ENCODE data around the gene CACNA2D3. TPM values are rescaled to one million over a fixed set of nuclear protein-coding genes. Genes with fewer than 3 reads are reported as not detected.

The CACNA2D3 gene
- total RNA-seq, 2 experiments from 2014 or later = not detected

- H3K4me3 Mint-ChIP-seq = no peak overlapping the region
- H3K36me3 Mint-ChIP-seq = no peaks in the 10 kb centered on the region
- H3K27me3 Mint-ChIP-seq = no peaks in the 10 kb centered on the region
- H3K27ac Mint-ChIP-seq = no peak overlapping the region
- no peaks in the 10 kb centered on the region for H3K4me1 Mint-ChIP-seq
- no peak for DNase-seq
- H3K9me3 Mint-ChIP-seq = peaks cover 3% of the 10 kb centered on the region
These were observed 769.8 kb downstream of the CACNA2D3 start for GRCh38 chr3:54892168-54892567.

- Mint-ChIP-seq H3K36me3 (no peaks in the 10 kb centered on the region), H3K27ac (no peak overlapping the region), H3K4me3 (no peak overlapping the region), H3K9me3 (no peaks in the 10 kb centered on the region), H3K4me1 (no peaks in the 10 kb centered on the region), H3K27me3 (no peaks in the 10 kb centered on the region)
- no peak for DNase-seq
These were observed 773.3 kb downstream of the CACNA2D3 start for GRCh38 chr3:54895613-54896012.

- Mint-ChIP-seq H3K4me1 (no peaks in the 10 kb centered on the region), H3K9me3 (no peaks in the 10 kb centered on the region), H3K27me3 (no peaks in the 10 kb centered on the region), H3K27ac (no peak overlapping the region), H3K4me3 (no peak overlapping the region), H3K36me3 (no peaks in the 10 kb centered on the region)
- DNase-seq = no peak
These were observed 774.8 kb downstream of the CACNA2D3 start for GRCh38 chr3:54897028-54897711.

- H3K36me3 Mint-ChIP-seq = no peaks in the 10 kb centered on the region
- DNase-seq = no peak
- H3K27ac Mint-ChIP-seq = no peak overlapping the region
- H3K9me3 Mint-ChIP-seq = peaks cover 2% of the 10 kb centered on the region
- no peak overlapping the region for H3K4me3 Mint-ChIP-seq
- no peaks in the 10 kb centered on the region for H3K4me1 Mint-ChIP-seq
- H3K27me3 Mint-ChIP-seq = no peaks in the 10 kb centered on the region
These were observed 776.9 kb downstream of the CACNA2D3 start for GRCh38 chr3:54899273-54899672.

GRCh38 chr3:54900838-54901591, 778.7 kb downstream of the CACNA2D3 start:
- Mint-ChIP-seq H3K36me3 (no peaks in the 10 kb centered on the region), H3K9me3 (peaks cover 2% of the 10 kb centered on the region), H3K27ac (no peak overlapping the region), H3K4me1 (no peaks in the 10 kb centered on the region), H3K27me3 (no peaks in the 10 kb centered on the region), H3K4me3 (no peak overlapping the region)
- no peak for DNase-seq

GRCh38 chr3:54901906-54902685, 779.7 kb downstream of the CACNA2D3 start:
- H3K4me1 Mint-ChIP-seq = no peaks in the 10 kb centered on the region
- H3K36me3 Mint-ChIP-seq = no peaks in the 10 kb centered on the region
- no peak overlapping the region for H3K27ac Mint-ChIP-seq
- no peak for DNase-seq
- no peaks in the 10 kb centered on the region for H3K27me3 Mint-ChIP-seq
- H3K9me3 Mint-ChIP-seq = peaks cover 2% of the 10 kb centered on the region
- H3K4me3 Mint-ChIP-seq = no peak overlapping the region

- Mint-ChIP-seq H3K27ac (no peak overlapping the region), H3K36me3 (no peaks in the 10 kb centered on the region), H3K4me3 (no peak overlapping the region), H3K4me1 (no peaks in the 10 kb centered on the region), H3K27me3 (no peaks in the 10 kb centered on the region), H3K9me3 (peaks cover 2% of the 10 kb centered on the region)
- DNase-seq = no peak
These were observed 783.0 kb downstream of the CACNA2D3 start for GRCh38 chr3:54905261-54905888.

GRCh38 chr3:54905920-54906319, 783.6 kb downstream of the CACNA2D3 start:
- Mint-ChIP-seq H3K4me1 (no peaks in the 10 kb centered on the region), H3K9me3 (peaks cover 2% of the 10 kb centered on the region), H3K4me3 (no peak overlapping the region), H3K27me3 (no peaks in the 10 kb centered on the region), H3K36me3 (no peaks in the 10 kb centered on the region), H3K27ac (no peak overlapping the region)
- no peak for DNase-seq

- H3K36me3 Mint-ChIP-seq = no peaks in the 10 kb centered on the region
- no peaks in the 10 kb centered on the region for H3K4me1 Mint-ChIP-seq
- no peaks in the 10 kb centered on the region for H3K27me3 Mint-ChIP-seq
- no peak for DNase-seq
- H3K27ac Mint-ChIP-seq = no peak overlapping the region
- H3K4me3 Mint-ChIP-seq = no peak overlapping the region
- H3K9me3 Mint-ChIP-seq = peaks cover 2% of the 10 kb centered on the region
These were observed 784.4 kb downstream of the CACNA2D3 start for GRCh38 chr3:54906763-54907162.

- Mint-ChIP-seq H3K4me3 (no peak overlapping the region), H3K36me3 (no peaks in the 10 kb centered on the region), H3K27ac (no peak overlapping the region), H3K9me3 (no peaks in the 10 kb centered on the region), H3K4me1 (no peaks in the 10 kb centered on the region), H3K27me3 (no peaks in the 10 kb centered on the region)
- no peak for DNase-seq
These were observed 786.8 kb downstream of the CACNA2D3 start for GRCh38 chr3:54909191-54909590.

- H3K4me1 Mint-ChIP-seq = no peaks in the 10 kb centered on the region
- no peaks in the 10 kb centered on the region for H3K36me3 Mint-ChIP-seq
- no peaks in the 10 kb centered on the region for H3K27me3 Mint-ChIP-seq
- no peaks in the 10 kb centered on the region for H3K9me3 Mint-ChIP-seq
- DNase-seq = no peak
- H3K27ac Mint-ChIP-seq = no peak overlapping the region
- no peak overlapping the region for H3K4me3 Mint-ChIP-seq
These were observed 791.8 kb downstream of the CACNA2D3 start for GRCh38 chr3:54914180-54914579.

- no peaks in the 10 kb centered on the region for H3K36me3 Mint-ChIP-seq
- no peaks in the 10 kb centered on the region for H3K4me1 Mint-ChIP-seq
- no peak overlapping the region for H3K4me3 Mint-ChIP-seq
- no peak for DNase-seq
- no peak overlapping the region for H3K27ac Mint-ChIP-seq
- no peaks in the 10 kb centered on the region for H3K9me3 Mint-ChIP-seq
- H3K27me3 Mint-ChIP-seq = no peaks in the 10 kb centered on the region
These were observed 792.8 kb downstream of the CACNA2D3 start for GRCh38 chr3:54915181-54915580.

- Mint-ChIP-seq H3K9me3 (peaks cover 1% of the 10 kb centered on the region), H3K27ac (no peak overlapping the region), H3K4me1 (no peaks in the 10 kb centered on the region), H3K4me3 (no peak overlapping the region), H3K27me3 (no peaks in the 10 kb centered on the region), H3K36me3 (no peaks in the 10 kb centered on the region)
- DNase-seq = no peak
These were observed 793.6 kb downstream of the CACNA2D3 start for GRCh38 chr3:54915976-54916375.

- H3K27ac Mint-ChIP-seq = no peak overlapping the region
- H3K27me3 Mint-ChIP-seq = no peaks in the 10 kb centered on the region
- DNase-seq = no peak
- no peak overlapping the region for H3K4me3 Mint-ChIP-seq
- H3K9me3 Mint-ChIP-seq = peaks cover 3% of the 10 kb centered on the region
- H3K36me3 Mint-ChIP-seq = no peaks in the 10 kb centered on the region
- H3K4me1 Mint-ChIP-seq = no peaks in the 10 kb centered on the region
These were observed 794.4 kb downstream of the CACNA2D3 start for GRCh38 chr3:54916732-54917131.

GRCh38 chr3:54917174-54917573, 794.8 kb downstream of the CACNA2D3 start:
- H3K9me3 Mint-ChIP-seq = peaks cover 3% of the 10 kb centered on the region
- H3K36me3 Mint-ChIP-seq = no peaks in the 10 kb centered on the region
- H3K27ac Mint-ChIP-seq = no peak overlapping the region
- H3K4me3 Mint-ChIP-seq = no peak overlapping the region
- no peak for DNase-seq
- no peaks in the 10 kb centered on the region for H3K27me3 Mint-ChIP-seq
- H3K4me1 Mint-ChIP-seq = no peaks in the 10 kb centered on the region
